IPS-NIHi11 (cell line): ENCODE data around the gene DAGLA.

ENCODE experiments used
- DNase-seq: peaks from one replicate; pipeline ENCODE4 v3.0.0; 2012; ENCODE audit warnings: mixed read lengths, low spot score

The DAGLA gene

DNA sequence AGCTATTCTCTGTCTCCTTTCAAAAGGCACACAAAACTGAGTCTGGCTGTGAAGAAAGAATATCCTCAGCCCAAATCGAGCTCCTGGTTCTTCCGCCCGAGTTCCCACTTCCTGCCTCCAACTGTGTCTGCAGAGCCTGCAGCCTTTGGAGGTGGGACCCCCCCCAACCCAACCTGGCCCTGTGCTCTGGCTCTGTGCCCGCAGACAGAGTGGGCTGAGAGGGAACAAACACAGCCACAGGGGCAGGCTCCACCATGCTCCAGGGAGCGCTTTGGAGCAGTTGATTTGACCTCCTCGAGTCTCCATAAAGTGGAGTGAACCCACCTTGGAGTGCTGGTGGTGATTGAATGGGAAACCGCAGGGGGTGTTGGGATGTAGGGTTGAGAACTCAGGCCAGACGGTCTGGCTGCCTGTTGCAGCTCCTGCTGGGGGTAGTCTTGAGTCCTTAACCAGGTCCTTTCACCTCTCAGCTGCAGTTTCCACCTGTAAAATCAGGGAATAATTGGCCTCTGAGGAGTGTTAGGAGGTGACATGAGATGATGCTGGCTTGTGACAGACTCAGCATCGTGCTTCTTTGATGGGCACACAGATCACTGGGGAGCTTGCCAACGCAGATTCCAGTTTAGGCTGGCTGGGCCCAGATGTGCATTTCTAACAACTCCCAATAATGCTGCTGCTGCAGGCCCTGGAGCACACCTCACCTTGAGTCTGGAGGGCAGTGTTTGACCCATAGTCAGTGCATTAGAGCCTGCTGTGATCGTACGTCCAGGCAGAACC lies 11.4 kb downstream of the DAGLA start:
- no peak for DNase-seq

GRCh38 chr11:61693922-61694601 lies 13.9 kb downstream of the DAGLA start:
- DNase-seq = no peak

DNA sequence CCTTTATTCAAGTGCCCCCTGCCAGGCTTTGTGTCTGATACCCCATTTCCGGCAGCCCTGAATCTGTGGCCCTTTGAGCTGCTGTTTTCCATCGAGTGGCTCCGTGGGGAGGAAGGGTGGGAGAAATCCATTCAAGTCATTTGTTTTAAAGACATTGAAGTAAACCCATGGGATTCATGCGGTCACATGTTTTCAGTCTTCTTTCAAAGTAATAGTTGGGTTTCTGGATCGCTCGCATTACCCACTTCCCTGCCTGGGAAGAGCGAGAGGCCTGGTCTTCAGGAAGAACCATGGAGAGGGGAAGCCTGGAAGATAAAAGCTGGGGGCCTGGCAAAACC lies 14.4 kb downstream of the DAGLA start:
- DNase-seq = no peak

DNA sequence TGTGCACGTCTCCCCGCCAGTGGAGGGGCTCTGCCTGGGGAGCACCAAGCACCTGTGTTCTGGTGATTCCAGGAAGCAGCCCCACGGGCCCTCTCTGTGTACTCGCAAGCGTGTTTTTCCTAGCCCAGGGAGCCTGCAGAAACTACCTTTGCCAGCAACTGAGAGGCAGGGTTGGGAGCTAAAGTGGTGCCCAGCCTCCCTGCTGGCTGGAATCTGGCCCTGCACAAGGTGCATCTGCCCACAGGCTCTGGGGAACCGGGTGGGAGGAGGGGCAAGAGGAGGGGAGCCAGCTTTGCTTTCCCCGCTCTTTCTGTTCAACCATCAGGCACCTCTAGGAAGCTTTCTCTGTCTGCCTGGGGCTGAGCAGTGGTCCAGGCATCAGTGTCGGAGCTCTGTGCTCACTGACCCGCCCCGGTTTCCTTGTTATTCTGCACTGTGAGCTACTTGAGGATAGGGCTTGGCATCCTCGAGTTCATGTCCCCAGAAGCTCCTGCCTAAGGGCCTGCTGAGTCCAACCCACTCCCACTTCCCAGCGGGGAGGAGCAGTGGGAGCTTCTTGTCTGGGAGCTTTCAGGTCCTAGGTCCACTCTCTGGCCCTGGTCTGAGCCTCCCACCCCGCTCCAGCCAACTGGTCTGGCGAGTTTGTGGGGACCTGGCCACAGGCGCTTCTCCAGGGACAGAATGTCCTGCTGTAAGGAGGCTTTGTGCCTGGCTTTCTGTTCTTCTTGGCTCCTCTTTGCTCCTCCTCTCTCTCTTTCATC lies 14.9 kb downstream of the DAGLA start:
- DNase-seq = peak; percentile 59

DNA sequence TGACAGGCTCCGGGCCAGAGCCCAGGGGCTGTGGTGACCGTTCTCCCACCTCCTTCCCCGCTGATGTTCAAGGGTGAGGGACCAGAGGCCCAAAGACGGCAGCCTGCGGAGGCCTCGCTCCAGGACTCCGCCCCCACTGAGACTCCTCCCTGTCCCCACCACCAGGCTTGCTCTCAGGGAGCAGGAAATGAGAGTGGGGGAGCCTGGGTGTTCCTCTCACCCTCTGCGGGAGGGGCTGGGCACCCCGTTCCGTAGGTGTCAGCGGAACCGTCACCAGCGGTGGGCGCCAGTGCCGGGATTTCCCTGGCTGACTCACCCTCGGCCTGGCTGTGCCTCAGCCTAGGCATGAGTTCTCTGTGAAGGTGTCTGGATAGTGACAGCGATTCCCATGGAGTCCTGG lies 15.7 kb downstream of the DAGLA start:
- no peak for DNase-seq

GRCh38 chr11:61696602-61697001 lies 16.4 kb downstream of the DAGLA start:
- DNase-seq = no peak

GRCh38 chr11:61697078-61697502 lies 16.9 kb downstream of the DAGLA start:
- DNase-seq = no peak

- DNase-seq = no peak
These were observed 17.6 kb downstream of the DAGLA start for GRCh38 chr11:61697764-61698163.

DNA sequence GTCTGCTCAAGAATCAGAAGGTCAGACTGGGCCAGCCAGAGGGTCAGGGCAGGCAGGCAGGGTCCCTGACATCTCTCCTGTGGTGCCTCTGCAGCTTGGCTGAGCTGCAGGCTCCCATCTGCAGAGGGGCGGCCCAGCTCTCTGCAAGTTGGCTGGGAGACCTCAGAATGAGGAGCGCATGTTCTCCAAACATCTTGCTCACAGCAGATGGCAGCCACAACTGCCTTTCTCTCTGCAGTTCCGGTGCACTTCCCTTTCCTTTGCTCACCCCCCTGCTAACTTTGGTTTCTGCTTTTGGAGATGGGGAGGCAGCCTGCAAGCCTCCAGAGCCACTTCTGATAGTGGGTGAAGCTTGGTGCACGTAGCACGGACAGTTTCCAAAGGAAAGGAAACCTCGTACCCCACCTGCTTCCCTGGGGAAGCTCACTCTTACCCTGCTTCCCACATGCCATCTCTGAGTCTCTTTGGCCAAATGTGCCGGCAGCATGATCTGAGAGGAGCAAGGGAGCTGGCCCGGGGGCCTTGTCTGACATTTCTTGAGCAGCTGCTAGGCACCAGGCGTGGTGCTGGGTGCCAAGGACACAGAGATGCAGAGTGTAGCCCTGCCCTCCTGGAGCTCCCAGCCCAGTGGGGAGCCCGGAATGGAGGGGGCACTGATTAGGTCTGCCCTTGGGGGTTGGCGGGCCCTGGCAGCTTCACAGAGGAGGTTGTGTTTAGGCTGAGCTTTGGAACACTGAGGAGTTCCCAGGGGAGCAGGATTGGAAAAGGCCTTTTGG lies 18.2 kb downstream of the DAGLA start:
- no peak for DNase-seq

- no peak for DNase-seq
These were observed 19.6 kb downstream of the DAGLA start for GRCh38 chr11:61699737-61700160.

DNA sequence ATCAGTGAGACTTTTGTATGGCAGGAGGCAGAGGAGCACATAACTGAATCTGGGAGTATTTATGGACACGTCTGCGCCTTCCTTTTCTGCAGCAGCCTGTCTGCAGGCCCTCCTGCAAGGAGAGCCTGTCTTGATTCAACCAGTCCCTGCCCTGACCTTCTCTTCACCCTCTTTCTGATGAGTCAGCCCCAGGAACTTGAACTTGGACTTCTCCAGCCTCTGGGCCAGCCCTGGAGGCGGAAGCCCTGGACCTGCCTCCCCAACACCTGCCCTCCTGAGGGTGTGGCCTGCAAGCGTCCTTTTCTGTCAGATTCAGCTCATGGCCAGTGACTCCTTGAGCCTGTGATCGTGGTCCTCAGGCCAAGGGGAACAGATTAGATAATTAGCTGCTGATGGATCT lies 20.0 kb downstream of the DAGLA start:
- DNase-seq = peak; percentile 55

DNA sequence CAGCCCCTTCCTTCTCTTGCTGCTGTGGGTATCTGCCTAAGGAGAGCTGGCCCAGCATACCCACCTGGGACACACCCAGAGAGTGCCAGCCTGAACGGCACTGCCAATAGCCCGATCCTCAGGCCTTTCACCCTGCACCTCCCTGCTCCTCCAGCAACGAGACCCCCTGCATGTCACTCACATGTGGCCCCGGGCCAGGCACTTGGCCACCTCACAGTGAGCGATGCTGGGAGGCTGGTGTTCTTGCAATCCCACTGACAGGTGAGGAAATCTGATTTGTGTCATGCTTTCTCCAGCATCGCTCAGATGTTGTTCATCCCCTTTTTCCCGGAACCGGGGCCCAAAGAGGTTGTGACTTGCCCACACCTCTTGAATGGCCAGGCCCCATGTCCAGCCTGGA lies 20.5 kb downstream of the DAGLA start:
- DNase-seq = no peak

DNA sequence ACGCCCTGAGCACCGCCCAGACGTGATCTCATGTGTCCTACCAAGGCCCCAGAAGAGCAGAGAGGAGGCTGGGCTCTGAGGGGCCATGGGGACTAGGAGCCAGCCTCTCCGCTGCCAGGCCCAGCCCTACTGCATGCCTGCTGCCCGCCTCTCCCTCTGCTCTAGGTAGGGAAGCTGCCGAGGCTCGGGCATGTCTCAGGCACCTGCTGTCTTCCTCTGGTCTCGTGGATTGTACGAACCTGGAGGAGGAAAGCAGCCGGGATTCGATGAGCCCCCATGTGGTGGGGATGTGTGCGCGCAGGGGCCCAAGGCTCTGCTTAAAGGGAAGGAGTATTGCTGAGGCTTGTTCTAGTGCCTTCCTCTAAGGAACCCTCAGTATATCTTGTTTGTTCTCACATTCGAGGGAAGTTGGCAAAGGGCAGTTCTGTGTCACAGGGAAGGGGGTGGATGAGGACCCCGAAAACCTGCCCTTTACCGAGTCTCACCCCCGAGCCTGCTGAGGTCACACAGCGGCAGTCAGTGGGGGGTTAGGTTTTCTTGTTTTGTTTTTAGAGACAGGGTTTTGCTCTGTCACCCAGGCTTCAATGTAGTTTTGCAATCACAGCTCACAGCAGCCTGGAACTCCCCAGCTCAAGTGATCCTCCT lies 21.2 kb downstream of the DAGLA start:
- DNase-seq = peak; percentile 67

GRCh38 chr11:61702701-61703312 lies 22.6 kb downstream of the DAGLA start:
- no peak for DNase-seq

DNA sequence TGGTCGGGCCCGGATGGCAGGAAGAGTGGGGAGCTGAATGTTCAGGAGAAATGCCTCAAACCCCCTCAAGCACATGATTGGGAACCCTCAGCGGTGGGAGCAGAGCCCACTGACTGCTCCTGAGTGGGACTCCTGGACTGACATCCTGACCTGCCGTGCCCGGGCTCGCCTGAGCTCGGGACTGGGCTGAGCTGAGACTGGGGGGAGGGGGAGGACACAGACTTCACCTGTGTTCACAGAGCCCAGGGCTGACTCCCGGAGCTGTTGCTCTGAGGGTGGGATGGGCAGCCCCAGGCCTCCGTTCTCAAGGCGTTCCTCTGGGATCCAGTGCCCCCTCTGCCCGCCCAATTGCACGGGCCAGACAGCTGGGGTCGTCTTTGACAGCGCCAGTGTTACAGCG lies 24.6 kb downstream of the DAGLA start:
- no peak for DNase-seq

GRCh38 chr11:61706452-61707400 lies 26.5 kb downstream of the DAGLA start:
- DNase-seq = no peak

DNA sequence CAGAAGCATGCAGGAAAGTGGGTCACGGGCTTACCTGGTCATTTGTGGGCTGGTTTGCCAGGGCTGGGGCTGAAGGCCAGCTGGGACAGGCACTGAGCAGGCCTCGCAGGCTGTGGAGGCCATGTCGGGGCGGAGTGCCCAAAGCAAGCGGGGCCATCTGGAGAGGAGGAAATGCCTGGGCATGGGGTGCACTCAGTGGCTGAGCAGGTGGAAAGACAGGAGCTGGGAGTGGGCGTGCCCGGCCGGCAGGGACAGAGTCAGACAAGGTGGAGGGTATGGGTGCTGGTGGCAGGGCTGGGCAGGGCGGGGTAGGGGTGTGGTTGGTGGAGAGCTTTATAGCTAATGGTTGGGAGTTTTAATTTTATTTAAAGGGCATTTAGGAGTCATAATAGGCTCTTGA lies 27.4 kb downstream of the DAGLA start:
- DNase-seq = no peak

DNA sequence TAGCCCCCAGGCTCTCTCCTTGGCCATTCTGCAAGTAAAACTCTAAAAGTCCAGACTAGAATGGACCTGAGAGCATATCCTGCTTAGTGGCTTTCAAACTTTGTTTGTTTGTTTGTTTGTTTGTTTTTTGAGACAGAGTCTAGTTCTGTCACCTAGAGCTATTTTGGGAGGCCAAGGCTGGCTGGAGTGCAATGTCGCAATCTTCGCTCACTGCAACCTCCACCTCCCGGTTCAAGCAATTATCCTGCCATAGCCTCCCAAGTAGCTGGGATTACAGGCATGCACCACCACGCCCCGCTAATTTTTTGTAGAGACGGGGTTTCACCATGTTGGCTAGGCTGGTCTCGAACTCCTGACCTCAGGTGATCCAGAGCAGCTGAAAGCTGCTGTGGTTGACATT lies 28.9 kb downstream of the DAGLA start:
- DNase-seq = no peak

GRCh38 chr11:61709572-61709971 lies 29.4 kb downstream of the DAGLA start:
- DNase-seq = no peak

DNA sequence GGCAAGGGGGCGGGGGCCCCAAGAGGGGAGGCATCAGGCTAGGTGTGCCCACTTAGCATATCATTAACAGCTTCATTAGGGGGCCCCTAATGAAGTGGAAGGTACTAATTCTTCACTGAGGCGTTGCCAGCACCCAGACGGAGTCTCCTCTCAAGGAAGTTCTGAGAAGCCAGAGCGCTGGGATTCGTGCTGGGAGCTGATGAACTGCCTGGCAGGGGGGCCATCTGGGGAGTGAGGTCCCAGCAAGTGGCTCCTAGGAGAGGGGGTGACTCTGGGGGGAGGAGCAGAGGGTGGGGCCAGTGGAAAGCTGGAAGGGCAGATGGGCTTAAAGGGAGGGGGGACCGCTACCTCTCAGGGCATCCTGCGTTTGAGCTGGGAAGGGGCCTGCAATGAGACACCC lies 29.8 kb downstream of the DAGLA start:
- no peak for DNase-seq
